ENCODE data around the gene YOD1.

YOD1 gene

GRCh38 chr1:207015791-207016190, 35.2 kb downstream of the YOD1 start:
- no peak for DNase-seq
- H3K27me3 Mint-ChIP-seq: peaks cover 39% of the 10 kb centered on the region
- H3K9me3 Mint-ChIP-seq: no peaks in the 10 kb centered on the region
- ATAC-seq: peak; percentile 46
- no peak overlapping the region for H3K4me3 Mint-ChIP-seq
- no peak overlapping the region for H3K27ac Mint-ChIP-seq
- H3K4me1 Mint-ChIP-seq: peaks cover 6% of the 10 kb centered on the region

DNA sequence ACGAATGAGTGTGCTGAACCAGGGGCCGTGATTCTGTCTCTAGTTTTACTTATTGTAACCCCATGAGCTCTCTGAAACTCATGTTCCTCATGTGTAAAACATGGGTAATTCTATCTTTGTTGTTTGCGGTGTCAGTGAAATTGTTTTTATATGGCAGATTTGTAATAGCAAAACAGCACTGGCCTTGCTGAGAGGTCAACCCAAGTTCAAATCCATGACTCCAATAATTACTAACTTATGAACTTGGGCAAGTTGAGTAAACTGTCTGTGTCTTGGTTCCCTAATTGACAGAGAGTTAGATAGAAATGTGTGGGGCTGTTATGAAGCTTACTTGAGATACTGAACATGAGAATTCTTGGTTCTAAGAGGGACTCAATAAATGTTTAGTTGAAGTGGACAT, 36.3 kb downstream of the YOD1 start:
- Mint-ChIP-seq H3K9me3 (no peaks in the 10 kb centered on the region), H3K4me1 (peaks cover 6% of the 10 kb centered on the region), H3K27me3 (peaks cover 39% of the 10 kb centered on the region), H3K27ac (no peak overlapping the region), H3K4me3 (no peak overlapping the region)
- no peak for DNase-seq
- no peak for ATAC-seq

DNA sequence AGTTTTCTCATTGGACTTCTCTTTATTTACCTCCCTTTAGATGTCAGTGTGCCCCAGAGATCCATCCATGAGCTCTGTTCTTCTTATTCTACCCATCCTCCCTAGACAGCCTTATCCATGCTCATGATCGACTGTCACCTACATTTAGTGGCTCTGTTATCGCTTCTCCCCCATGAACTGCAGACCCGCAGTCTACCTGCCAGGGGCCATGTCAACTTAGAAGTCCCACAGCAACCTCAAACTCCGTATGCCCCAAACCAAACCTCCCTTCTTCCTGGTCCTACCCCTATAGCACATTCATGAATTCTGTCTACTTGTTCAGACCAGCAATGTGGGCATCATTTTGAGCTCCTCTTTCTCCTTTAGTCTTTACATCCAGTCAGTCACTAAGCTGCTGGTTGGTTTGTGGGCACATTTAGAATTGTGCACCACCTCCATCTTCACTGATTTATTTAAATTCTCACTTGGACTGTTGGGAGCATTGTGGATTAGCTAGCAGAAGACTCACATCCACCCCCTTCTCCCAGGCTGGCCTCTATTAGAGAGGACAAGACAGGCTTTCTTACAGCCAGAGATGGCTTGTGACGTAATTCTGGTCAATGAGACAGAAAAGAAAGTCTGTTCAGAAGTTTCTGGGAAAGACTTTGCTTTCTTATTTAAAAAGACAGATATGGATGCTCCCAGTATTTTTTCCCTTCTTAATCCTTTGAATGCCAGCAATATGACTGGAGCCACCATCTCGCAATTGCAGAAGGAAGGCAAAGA, 37.5 kb downstream of the YOD1 start:
- no peak overlapping the region for H3K27ac Mint-ChIP-seq
- no peak overlapping the region for H3K4me3 Mint-ChIP-seq
- DNase-seq (no peak), ATAC-seq (no peak)
- H3K9me3 Mint-ChIP-seq: no peaks in the 10 kb centered on the region
- H3K27me3 Mint-ChIP-seq: peaks cover 39% of the 10 kb centered on the region
- peaks cover 6% of the 10 kb centered on the region for H3K4me1 Mint-ChIP-seq

DNA sequence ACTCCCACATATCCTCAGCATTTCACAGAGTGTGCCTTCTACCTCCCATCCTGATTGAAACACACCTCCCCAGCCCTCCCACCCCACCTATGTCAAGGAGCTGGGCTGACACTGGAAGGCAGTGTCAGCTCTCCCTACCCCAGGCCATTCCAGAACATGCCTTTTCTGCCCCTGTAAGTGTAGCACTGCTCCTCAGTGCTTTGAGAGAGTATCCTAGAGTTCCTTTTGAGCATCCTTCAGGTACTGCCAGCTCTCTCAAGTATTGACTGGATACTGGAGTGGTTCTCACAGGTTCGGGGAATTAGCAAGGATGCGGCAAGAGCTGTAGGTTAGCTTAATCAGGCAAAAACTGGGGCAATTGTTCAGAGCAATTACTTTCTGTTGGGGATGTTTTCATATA, 40.3 kb downstream of the YOD1 start:
- Mint-ChIP-seq H3K4me1 (peaks cover under 1% of the 10 kb centered on the region), H3K27ac (no peak overlapping the region), H3K9me3 (no peaks in the 10 kb centered on the region), H3K27me3 (peaks cover 39% of the 10 kb centered on the region), H3K4me3 (no peak overlapping the region)
- no peak for ATAC-seq
- no peak for DNase-seq

DNA sequence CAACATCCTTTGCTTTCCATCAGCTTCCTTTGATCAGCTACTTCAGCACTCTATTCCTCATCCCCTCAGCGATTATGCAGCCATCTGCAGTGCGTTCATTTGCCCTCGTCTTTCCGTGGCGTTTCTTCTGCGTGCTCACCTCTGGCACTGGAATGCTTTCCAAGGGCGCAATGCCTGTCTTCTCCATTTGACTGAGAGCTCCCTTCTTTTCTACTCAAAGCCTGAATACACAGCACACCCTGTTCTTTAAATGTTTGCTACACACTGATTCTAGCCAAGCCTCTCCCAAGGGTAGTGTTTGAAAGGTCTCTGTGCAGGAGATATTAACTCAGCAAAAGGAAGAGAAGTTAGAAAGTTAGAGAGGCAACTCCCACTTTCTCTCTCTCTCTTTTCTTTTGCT, 41.1 kb downstream of the YOD1 start:
- Mint-ChIP-seq H3K27ac (no peak overlapping the region), H3K4me1 (no peaks in the 10 kb centered on the region), H3K9me3 (no peaks in the 10 kb centered on the region), H3K27me3 (peaks cover 35% of the 10 kb centered on the region), H3K4me3 (no peak overlapping the region)
- ATAC-seq: no peak
- no peak for DNase-seq

- no peak overlapping the region for H3K27ac Mint-ChIP-seq
- ATAC-seq (no peak), DNase-seq (no peak)
- no peaks in the 10 kb centered on the region for H3K9me3 Mint-ChIP-seq
- H3K4me3 Mint-ChIP-seq: no peak overlapping the region
- no peaks in the 10 kb centered on the region for H3K4me1 Mint-ChIP-seq
- H3K27me3 Mint-ChIP-seq: peaks cover 28% of the 10 kb centered on the region
These were observed 41.7 kb downstream of the YOD1 start for GRCh38 chr1:207009182-207009850.

GRCh38 chr1:207007352-207008033, 43.5 kb downstream of the YOD1 start:
- ATAC-seq (no peak), DNase-seq (no peak)
- H3K27me3 Mint-ChIP-seq: peaks cover 12% of the 10 kb centered on the region
- H3K9me3 Mint-ChIP-seq: no peaks in the 10 kb centered on the region
- no peak overlapping the region for H3K4me3 Mint-ChIP-seq
- no peaks in the 10 kb centered on the region for H3K4me1 Mint-ChIP-seq
- no peak overlapping the region for H3K27ac Mint-ChIP-seq

DNA sequence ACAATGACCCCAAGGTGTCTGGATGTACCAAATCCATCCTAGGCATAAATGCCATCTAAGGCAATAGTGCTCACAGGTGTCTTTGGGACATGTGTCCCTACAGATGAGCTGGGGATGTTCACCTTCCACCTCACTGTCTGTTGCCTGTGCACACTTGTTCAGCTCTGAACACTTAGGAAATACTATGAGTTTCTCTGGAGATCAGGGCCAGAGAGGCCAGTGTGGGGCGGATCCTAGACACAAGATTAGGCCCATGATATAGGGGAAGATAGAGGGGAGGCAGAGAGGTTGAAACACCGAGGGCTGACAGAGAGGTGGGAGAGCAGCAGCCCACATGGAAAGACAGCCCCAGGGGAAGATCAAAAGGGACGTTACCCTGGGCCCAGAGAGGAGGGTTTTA, 44.1 kb downstream of the YOD1 start:
- no peaks in the 10 kb centered on the region for H3K9me3 Mint-ChIP-seq
- H3K27ac Mint-ChIP-seq: no peak overlapping the region
- H3K4me3 Mint-ChIP-seq: no peak overlapping the region
- DNase-seq: no peak
- H3K4me1 Mint-ChIP-seq: no peaks in the 10 kb centered on the region
- ATAC-seq: no peak
- H3K27me3 Mint-ChIP-seq: peaks cover 6% of the 10 kb centered on the region

DNA sequence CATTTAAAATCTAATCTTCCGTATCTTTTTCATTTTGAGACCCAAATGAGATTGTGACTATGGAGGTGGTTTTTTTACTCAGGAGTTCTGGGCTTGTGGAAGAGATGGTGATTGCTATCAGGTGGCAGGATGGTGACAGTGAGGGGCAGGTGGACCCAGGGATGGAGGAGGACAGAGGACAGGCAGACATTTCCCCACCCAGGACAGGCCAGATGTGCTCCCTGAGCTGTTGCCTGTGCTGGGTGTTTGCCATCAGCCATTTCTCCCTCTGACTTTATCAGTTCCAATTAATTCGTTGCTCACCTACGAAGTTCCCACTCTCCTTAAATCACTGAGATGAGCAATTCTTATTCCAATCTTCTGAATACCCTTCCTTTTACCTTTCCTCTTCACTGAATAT, 44.9 kb downstream of the YOD1 start:
- no peak overlapping the region for H3K27ac Mint-ChIP-seq
- no peaks in the 10 kb centered on the region for H3K9me3 Mint-ChIP-seq
- DNase-seq (no peak), ATAC-seq (no peak)
- no peak overlapping the region for H3K4me3 Mint-ChIP-seq
- H3K27me3 Mint-ChIP-seq: no peaks in the 10 kb centered on the region
- H3K4me1 Mint-ChIP-seq: no peaks in the 10 kb centered on the region

DNA sequence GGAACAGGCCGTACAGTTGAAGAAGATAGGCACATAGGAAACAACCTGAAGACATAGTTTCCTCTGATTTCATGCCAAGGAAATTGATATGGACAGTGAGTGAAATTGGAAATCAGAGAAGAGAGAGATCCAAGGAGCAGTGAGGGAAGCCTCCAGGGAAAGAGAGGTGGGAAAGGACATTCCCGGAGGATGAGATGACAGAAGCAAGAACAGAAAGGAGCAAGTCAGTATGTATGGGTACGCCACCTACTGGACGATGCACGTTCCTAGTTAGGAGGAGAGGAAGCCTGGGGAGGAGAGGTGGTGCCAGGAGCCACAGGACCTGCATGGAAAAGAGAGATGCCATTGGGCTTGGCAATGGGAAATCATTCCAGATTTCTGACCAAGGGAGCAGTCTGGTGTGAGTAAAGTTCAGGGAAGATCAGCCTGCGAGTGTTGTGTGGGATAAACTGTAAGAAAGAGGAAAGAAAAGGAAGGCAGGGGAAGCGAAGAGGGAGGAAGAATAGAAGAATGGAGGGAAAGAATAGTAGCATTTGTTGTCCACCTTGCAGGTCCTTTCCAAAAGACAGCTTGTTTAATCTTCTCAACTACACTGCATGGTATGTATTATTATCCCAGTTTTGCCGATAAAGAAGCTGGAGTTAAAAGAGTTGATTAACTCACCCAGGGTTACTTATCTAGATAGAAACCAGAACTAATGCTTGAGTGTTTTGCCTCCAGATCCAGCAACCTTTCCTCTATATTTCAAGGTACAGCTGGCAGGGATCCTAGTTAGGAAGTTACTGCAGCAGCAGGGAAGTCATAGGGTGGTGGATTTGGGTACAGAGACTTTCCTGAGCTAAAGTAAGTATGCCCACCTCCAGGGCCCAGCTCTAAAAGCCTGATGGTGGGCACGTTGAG, 45.8 kb downstream of the YOD1 start:
- ATAC-seq: peak; percentile 60

GRCh38 chr1:207003210-207003609, 47.8 kb downstream of the YOD1 start:
- ATAC-seq: no peak
- no peak overlapping the region for H3K27ac Mint-ChIP-seq
- no peaks in the 10 kb centered on the region for H3K4me1 Mint-ChIP-seq
- no peak for DNase-seq
- H3K9me3 Mint-ChIP-seq: no peaks in the 10 kb centered on the region
- no peak overlapping the region for H3K4me3 Mint-ChIP-seq
- no peaks in the 10 kb centered on the region for H3K27me3 Mint-ChIP-seq

More for the DNA sequence above, 45.8 kb downstream of the YOD1 start:
- Mint-ChIP-seq H3K27me3 (no peaks in the 10 kb centered on the region), H3K27ac (no peak overlapping the region), H3K4me3 (no peak overlapping the region), H3K4me1 (no peaks in the 10 kb centered on the region), H3K9me3 (no peaks in the 10 kb centered on the region)
- DNase-seq: peak; percentile 9 to 20

GRCh38 chr1:207002724-207003146, 48.3 kb downstream of the YOD1 start:
- H3K4me1 Mint-ChIP-seq: no peaks in the 10 kb centered on the region
- DNase-seq: no peak
- H3K27me3 Mint-ChIP-seq: no peaks in the 10 kb centered on the region
- H3K9me3 Mint-ChIP-seq: no peaks in the 10 kb centered on the region
- H3K4me3 Mint-ChIP-seq: no peak overlapping the region
- ATAC-seq: no peak
- H3K27ac Mint-ChIP-seq: no peak overlapping the region

GRCh38 chr1:207001492-207002245, 49.3 kb downstream of the YOD1 start:
- H3K4me3 Mint-ChIP-seq: no peak overlapping the region
- no peaks in the 10 kb centered on the region for H3K27me3 Mint-ChIP-seq
- ATAC-seq: no peak
- H3K9me3 Mint-ChIP-seq: no peaks in the 10 kb centered on the region
- no peak for DNase-seq
- no peak overlapping the region for H3K27ac Mint-ChIP-seq
- H3K4me1 Mint-ChIP-seq: no peaks in the 10 kb centered on the region

- DNase-seq (no peak), ATAC-seq (no peak)
- Mint-ChIP-seq H3K4me3 (no peak overlapping the region), H3K9me3 (no peaks in the 10 kb centered on the region), H3K27me3 (no peaks in the 10 kb centered on the region), H3K27ac (no peak overlapping the region), H3K4me1 (no peaks in the 10 kb centered on the region)
These were observed 50.2 kb downstream of the YOD1 start for GRCh38 chr1:207000651-207001291.
